ENCODE data around the gene PROSER2.

Gene PROSER2

DNA sequence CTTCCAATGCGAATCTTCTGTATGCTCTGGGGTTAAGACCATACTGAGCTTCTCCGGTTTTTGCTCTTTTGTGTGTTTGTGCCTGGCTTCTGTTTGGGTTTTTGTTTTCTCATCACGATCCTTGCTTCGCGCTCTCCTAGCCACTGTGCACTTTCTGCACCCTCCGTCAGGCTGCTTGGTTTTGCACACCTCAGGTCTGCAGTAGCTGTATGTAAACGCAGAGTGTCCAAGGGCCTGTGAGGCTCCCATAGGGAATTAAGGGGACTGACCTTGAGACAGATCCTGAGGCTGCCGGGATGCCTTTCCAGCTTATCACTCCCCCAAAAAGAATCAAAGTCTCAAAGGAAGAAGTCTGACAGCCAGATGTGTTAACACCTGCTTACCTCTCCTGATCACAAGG lies 95.2 kb downstream of the PROSER2 start:
- peak; percentile 29 for DNase-seq (ENCODE audit: low spot score)
- no peak overlapping the region for H3K27ac ChIP-seq
- TF ChIP-seq, protein P1, sequence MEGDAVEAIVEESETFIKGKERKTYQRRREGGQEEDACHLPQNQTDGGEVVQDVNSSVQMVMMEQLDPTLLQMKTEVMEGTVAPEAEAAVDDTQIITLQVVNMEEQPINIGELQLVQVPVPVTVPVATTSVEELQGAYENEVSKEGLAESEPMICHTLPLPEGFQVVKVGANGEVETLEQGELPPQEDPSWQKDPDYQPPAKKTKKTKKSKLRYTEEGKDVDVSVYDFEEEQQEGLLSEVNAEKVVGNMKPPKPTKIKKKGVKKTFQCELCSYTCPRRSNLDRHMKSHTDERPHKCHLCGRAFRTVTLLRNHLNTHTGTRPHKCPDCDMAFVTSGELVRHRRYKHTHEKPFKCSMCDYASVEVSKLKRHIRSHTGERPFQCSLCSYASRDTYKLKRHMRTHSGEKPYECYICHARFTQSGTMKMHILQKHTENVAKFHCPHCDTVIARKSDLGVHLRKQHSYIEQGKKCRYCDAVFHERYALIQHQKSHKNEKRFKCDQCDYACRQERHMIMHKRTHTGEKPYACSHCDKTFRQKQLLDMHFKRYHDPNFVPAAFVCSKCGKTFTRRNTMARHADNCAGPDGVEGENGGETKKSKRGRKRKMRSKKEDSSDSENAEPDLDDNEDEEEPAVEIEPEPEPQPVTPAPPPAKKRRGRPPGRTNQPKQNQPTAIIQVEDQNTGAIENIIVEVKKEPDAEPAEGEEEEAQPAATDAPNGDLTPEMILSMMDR (IDR thresholded peaks at IDR 0.05), result no peak
- no peak overlapping the region for H3K4me3 ChIP-seq

DNA sequence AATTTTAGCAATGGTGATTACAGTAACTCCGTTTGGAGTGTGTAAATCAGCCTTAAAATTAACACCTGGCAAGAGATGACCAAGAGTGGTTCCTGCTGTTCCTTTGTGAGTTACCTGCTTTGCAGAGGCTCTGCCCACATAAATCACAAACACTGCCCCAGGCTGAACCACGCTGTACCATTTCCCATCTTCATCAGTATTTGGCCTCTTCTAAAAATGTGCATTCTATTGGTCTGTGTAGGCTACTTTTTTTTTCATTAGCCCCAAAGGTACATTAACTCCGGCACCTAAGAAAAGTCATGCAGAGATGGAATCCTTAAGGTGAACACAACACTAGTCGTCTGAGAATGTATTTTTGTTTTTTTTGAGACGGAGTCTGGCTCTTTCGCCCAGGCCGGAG lies 96.1 kb downstream of the PROSER2 start:
- H3K27ac ChIP-seq, result no peak overlapping the region
- DNase-seq (ENCODE audit: low spot score), result no peak
- TF ChIP-seq, protein P1 (IDR thresholded peaks at IDR 0.05), result no peak
- no peak overlapping the region for H3K4me3 ChIP-seq
